Measurements from ENCODE around the gene ARHGEF28. TPM values are rescaled to one million over a fixed set of nuclear protein-coding genes. Genes with fewer than 3 reads are reported as not detected.

Gene ARHGEF28
- total RNA-seq, 1 donor from 2014 or later, result 8.5 TPM

- FAIRE-seq, result no peak
- no peak overlapping the region for H2AFZ ChIP-seq (ENCODE audit: low read depth, low read length)
- peaks cover 4% of the 10 kb centered on the region for H3K36me3 ChIP-seq (ENCODE audit: insufficient read depth, low read length)
- no peak for DNase-seq (ENCODE audit: low read depth)
- Mint-ChIP-seq H3K36me3 (ENCODE audit: low read depth, unreplicated experiment) (no peaks in the 10 kb centered on the region), H3K27ac (ENCODE audit: unreplicated experiment) (no peak overlapping the region), H3K9me3 (ENCODE audit: unreplicated experiment) (peaks cover 2% of the 10 kb centered on the region), H3K4me1 (ENCODE audit: low read depth, unreplicated experiment) (no peaks in the 10 kb centered on the region), H3K4me3 (ENCODE audit: unreplicated experiment) (no peak overlapping the region), H3K27me3 (ENCODE audit: low read depth, unreplicated experiment) (no peaks in the 10 kb centered on the region)
- no peak overlapping the region for H3K9ac ChIP-seq (ENCODE audit: low read length)
- H3K4me1 ChIP-seq (ENCODE audit: insufficient read depth, low read length), result no peaks in the 10 kb centered on the region
- H3K4me2 ChIP-seq (ENCODE audit: low read length), result no peak overlapping the region
- no peaks in the 10 kb centered on the region for H4K20me1 ChIP-seq (ENCODE audit: insufficient read depth, low read length)
- H3K27ac ChIP-seq (ENCODE audit: low read depth, low read length), result no peak overlapping the region
- no peak for TF ChIP-seq EZH2 (IDR thresholded peaks at IDR 0.05; ENCODE audit: insufficient read depth, low read length)
- TF ChIP-seq CTCF (IDR thresholded peaks at IDR 0.05; ENCODE audit: insufficient read depth, low read depth, low read length), result no peak
- no peaks in the 10 kb centered on the region for H3K79me2 ChIP-seq (ENCODE audit: insufficient read depth, low read length)
- no peak overlapping the region for H3K4me3 ChIP-seq (ENCODE audit: insufficient read depth, low read depth, low read length)
- H3K27me3 ChIP-seq (ENCODE audit: insufficient read depth, low read length), result no peaks in the 10 kb centered on the region
- H3K9me3 ChIP-seq (ENCODE audit: insufficient read depth, low read depth, low read length), result no peaks in the 10 kb centered on the region
Observed at GRCh38 chr5:73835726-73836125, 209.7 kb downstream of the ARHGEF28 start.

- Histone ChIP-seq H3K79me2 (ENCODE audit: insufficient read depth, low read length) (no peaks in the 10 kb centered on the region), H4K20me1 (ENCODE audit: insufficient read depth, low read length) (no peaks in the 10 kb centered on the region), H3K4me2 (ENCODE audit: low read length) (no peak overlapping the region), H3K4me1 (ENCODE audit: insufficient read depth, low read length) (no peaks in the 10 kb centered on the region), H3K27me3 (ENCODE audit: insufficient read depth, low read length) (no peaks in the 10 kb centered on the region), H3K9me3 (ENCODE audit: insufficient read depth, low read depth, low read length) (no peaks in the 10 kb centered on the region), H3K4me3 (ENCODE audit: insufficient read depth, low read depth, low read length) (no peak overlapping the region), H3K36me3 (ENCODE audit: insufficient read depth, low read length) (peaks cover 4% of the 10 kb centered on the region), H3K27ac (ENCODE audit: low read depth, low read length) (no peak overlapping the region), H2AFZ (ENCODE audit: low read depth, low read length) (no peak overlapping the region), H3K9ac (ENCODE audit: low read length) (no peak overlapping the region)
- Mint-ChIP-seq H3K36me3 (ENCODE audit: low read depth, unreplicated experiment) (no peaks in the 10 kb centered on the region), H3K9me3 (ENCODE audit: unreplicated experiment) (peaks cover 2% of the 10 kb centered on the region), H3K27me3 (ENCODE audit: low read depth, unreplicated experiment) (no peaks in the 10 kb centered on the region), H3K4me1 (ENCODE audit: low read depth, unreplicated experiment) (no peaks in the 10 kb centered on the region), H3K4me3 (ENCODE audit: unreplicated experiment) (no peak overlapping the region), H3K27ac (ENCODE audit: unreplicated experiment) (no peak overlapping the region)
- TF ChIP-seq CTCF (IDR thresholded peaks at IDR 0.05; ENCODE audit: insufficient read depth, low read depth, low read length), result no peak
- TF ChIP-seq EZH2 (IDR thresholded peaks at IDR 0.05; ENCODE audit: insufficient read depth, low read length), result no peak
- DNase-seq (ENCODE audit: low read depth), result no peak
- FAIRE-seq, result no peak
Observed at GRCh38 chr5:73836607-73837006, 210.6 kb downstream of the ARHGEF28 start.

GRCh38 chr5:73838901-73839300 lies 212.9 kb downstream of the ARHGEF28 start:
- no peak for TF ChIP-seq CTCF (IDR thresholded peaks at IDR 0.05; ENCODE audit: insufficient read depth, low read depth, low read length)
- TF ChIP-seq EZH2 (IDR thresholded peaks at IDR 0.05; ENCODE audit: insufficient read depth, low read length), result no peak
- no peak overlapping the region for H3K27ac Mint-ChIP-seq (ENCODE audit: unreplicated experiment)

More at GRCh38 chr5:73838901-73839300, 212.9 kb downstream of the ARHGEF28 start:
- Histone ChIP-seq H3K4me1 (ENCODE audit: insufficient read depth, low read length) (no peaks in the 10 kb centered on the region), H3K27ac (ENCODE audit: low read depth, low read length) (no peak overlapping the region), H3K27me3 (ENCODE audit: insufficient read depth, low read length) (no peaks in the 10 kb centered on the region), H3K9ac (ENCODE audit: low read length) (no peak overlapping the region), H3K79me2 (ENCODE audit: insufficient read depth, low read length) (no peaks in the 10 kb centered on the region), H2AFZ (ENCODE audit: low read depth, low read length) (no peak overlapping the region), H4K20me1 (ENCODE audit: insufficient read depth, low read length) (no peaks in the 10 kb centered on the region), H3K36me3 (ENCODE audit: insufficient read depth, low read length) (peaks cover 4% of the 10 kb centered on the region), H3K9me3 (ENCODE audit: insufficient read depth, low read depth, low read length) (no peaks in the 10 kb centered on the region), H3K4me2 (ENCODE audit: low read length) (no peak overlapping the region), H3K4me3 (ENCODE audit: insufficient read depth, low read depth, low read length) (no peak overlapping the region)
- Mint-ChIP-seq H3K36me3 (ENCODE audit: low read depth, unreplicated experiment) (no peaks in the 10 kb centered on the region), H3K27me3 (ENCODE audit: low read depth, unreplicated experiment) (no peaks in the 10 kb centered on the region), H3K9me3 (ENCODE audit: unreplicated experiment) (peaks cover 2% of the 10 kb centered on the region), H3K4me1 (ENCODE audit: low read depth, unreplicated experiment) (no peaks in the 10 kb centered on the region), H3K4me3 (ENCODE audit: unreplicated experiment) (no peak overlapping the region)
- DNase-seq (ENCODE audit: low read depth) (no peak), FAIRE-seq (no peak)
